DMS53 treated with DMSO at 0.1 percent for 48 hours (cell line): ENCODE data around the gene KDM5B.
A peak's percentile ranks its signal among the peaks of the same experiment; 100 is the strongest.
"Not testable (repeated sequence)": the region's sequence is repeated elsewhere in the genome, so short reads cannot be mapped to it uniquely, and the experiment has no call there.

ENCODE experiments used
- DNase-seq: peaks from one replicate; lab custom pipeline; 2025; ENCODE audit not compliant: unreplicated experiment; lab: John Stamatoyannopoulos, UW

The KDM5B gene

DNA sequence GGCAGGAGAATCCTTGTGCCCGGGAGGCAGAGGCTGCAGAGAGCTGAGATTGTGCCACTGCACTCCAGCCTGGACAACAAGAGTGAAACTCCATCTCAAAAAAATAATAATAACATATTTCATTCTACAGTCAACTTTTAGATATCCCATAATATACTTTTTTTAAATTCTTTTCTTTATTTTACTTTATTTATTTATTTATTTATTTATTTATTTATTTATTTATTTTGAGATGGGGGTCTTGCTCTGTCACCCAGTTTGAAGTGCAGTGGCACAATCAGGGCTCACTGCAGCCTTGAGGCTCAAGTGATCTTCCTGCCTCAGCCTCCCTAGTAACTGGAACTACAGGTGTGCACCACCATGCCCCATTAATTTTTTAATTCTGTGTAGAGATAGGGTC lies 94.0 kb downstream of the KDM5B start:
- DNase-seq: not testable (repeated sequence)

DNA sequence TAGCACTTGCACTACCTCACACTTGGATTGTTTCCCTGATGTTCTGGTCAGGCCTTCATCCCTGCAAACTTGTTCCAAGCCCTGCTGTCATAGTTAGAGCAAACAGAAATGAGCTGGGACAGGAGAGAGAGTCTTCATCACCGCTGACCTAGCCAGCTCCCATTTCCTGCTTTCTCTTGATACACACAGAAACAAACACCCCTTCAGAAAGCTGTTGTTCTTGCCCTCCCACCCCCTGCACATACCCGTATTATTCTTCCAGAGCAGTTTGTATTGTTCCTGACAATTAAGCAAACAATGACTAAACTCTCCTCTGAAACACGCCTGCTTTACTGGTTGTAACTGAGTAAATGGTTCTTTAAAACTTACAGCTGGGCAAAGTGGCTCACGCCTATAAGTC lies 95.1 kb downstream of the KDM5B start:
- DNase-seq: peak; percentile 97

DNA sequence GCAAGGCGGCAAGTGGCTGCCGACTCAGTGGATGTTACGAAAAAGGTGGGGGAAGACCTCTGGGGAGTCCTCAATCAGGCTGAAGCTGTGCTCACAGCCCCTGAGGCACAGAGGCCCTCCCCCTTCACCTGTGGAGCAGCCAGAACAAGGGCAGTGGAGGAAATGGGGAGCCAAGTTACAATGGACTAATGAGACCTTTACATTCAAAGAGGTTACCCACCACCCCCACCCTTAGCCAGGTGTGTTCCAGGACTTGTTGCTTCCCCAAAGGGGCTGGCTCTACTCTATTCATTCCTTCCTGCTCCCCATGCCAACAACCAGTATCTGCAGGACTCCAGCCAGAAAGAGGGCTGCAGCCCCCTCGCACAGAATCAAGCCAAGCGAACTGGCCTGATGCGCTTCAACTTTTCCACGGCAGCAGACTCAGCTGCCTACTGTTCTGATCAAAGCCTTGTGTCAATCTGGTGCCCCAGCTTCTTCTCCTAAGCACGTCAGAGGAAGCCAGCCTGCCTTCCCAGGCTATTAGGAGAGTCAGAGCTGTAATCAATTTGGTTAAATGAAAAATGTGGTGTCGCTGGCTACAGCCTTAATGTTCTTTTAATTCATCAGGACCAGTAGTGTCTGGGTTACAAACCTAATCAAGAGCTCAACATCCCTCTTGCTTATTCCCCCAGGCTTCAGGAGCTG lies 96.1 kb downstream of the KDM5B start:
- no peak for DNase-seq

DNA sequence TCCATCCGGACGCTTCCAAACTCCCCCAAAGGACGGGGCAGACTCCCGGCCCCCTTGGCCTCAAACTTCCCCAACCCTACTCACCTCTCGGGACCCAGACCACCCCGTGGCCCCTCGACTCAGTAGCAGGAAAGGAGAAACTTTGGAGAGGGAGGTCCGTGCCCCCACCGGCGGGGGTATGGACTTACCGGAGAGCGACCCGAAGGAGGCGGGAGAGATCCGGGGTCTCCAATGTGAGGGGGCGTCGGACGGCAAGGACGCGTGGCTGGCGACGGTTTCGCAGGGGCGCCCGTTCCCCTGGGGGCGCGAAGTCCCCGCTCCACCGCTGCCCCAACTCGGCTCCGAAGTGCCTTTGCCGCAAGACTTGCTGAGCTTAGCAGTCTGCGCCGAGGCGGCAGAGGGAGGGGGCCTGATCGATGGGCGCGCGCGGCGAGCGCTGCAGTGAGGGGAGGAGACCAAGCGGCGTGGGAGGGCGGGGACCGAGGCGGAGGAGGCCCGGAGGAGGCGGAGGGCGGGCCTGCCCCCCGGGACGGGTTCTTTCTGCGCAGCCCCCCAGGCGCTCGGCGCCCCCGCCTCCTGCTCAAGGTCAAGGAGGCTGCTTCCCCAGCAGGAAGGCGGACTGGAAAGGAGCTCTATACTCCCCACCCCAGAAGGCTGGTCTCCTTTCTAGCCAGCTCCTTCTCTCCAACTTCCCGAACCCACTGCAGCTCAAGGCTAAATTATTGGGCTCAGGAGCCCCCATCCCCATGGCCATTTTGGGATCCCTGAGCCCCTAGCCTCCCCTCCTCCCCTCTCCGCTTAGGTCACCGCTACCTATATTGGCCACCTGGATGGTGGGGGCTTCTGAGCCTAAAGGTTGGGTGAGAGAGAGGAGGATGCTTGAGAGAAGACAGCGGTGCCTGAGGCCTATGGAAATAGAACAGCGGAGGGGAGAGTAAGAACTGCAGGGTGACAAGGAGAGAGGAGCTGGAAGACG lies 97.9 kb downstream of the KDM5B start, which contains the start of gene SYT2:
Gene SYT2, minus strand, starts transcription at position 385 of the 976 bp plus-strand sequence. CDS start 104,682 bp downstream, outside the sequence.
- no peak for DNase-seq

DNA sequence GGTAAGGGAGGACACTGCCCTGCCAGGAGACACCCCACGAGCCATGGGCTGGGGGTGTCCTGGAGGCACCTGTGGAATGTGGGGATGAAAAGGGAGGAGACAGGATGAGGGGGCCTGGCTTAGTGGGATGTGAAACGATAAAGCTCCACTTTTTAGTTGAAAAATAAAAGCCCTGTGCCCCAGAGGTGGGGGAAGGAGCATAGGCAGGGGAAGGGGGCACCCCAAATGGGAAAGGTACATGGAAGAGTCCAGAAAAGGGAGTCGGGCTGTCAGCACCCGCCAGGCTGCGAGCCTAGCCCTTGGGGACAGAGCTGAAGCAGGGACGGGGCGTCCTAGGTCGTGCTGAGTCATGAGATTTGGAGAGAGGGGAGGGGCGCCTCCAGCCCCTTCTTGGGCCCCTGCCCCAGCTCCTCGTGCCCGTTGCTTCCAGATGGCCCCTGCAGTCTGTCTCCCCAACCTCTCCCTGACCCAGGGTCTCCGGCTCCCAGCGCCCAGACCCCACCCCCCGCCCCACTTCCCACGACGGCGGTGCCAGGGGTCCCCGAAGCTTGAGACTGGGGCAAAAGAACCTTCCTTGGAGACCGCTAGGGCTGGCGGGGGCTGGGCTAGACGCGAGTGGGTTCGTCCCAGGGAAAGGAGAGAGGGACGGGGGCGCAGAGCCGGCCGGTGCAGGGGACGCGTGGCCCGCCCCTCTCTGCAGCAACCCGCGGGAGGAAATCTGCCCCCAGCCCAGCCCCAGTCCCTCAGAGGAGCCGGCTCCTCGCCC lies 98.8 kb downstream of the KDM5B start:
- DNase-seq: no peak

DNA sequence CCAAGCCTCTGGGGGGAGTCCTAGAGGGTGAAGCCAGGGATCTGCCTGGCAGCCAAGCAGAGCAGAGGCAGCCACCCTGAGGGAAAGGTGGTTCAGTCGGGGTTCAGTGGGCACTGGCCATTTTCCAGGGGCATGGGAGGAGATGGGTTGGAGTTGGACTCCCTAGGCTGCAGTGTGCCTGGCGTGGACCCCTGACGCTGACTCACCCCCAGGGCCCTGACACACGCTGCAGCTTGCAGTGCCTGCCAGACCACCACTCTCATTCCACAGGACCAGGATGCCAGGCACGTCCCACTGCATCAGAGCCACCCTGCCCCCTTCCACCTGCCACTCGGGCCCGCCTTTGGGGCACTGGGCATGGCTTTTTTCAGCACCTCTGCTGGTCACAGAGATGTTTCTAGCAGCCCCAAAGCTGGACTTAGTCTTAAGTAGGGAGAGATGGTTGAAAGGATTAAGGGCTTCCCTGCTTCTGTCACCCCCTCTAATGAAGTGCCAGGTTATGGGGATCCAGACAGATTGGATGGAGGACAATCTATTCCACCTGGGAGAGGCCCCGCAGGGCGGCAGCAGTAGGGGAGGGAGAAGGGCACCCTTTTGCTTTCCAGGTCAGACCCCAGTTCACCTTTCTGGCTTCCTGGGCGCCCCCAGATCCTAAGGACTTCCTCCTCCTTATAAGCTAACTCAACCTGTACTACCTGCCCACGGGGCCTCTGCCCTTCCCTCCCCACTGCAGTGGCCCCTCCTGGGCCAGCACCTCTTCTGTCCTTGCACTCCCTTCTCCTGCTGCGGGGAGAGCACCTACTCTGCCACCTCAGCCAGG lies 99.6 kb downstream of the KDM5B start:
- no peak for DNase-seq

DNA sequence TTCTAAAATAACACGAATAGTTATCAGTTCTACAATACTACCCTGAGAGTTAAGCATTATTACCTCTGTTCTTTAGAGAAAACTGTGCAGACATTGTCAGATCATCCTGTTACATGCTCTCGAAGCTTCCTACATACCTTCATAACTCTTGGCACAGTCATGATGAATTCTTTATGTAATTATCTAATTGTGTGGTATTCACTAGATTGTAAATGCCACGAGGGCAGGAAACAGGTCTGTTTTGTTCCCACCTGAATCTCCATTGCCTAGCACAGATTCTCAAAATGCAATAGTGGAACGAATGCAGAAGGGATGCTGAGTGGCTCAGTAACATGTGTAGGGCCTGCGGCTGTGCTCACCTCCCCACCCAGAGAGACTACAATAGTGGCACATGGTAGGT lies 101.4 kb downstream of the KDM5B start:
- no peak for DNase-seq

DNA sequence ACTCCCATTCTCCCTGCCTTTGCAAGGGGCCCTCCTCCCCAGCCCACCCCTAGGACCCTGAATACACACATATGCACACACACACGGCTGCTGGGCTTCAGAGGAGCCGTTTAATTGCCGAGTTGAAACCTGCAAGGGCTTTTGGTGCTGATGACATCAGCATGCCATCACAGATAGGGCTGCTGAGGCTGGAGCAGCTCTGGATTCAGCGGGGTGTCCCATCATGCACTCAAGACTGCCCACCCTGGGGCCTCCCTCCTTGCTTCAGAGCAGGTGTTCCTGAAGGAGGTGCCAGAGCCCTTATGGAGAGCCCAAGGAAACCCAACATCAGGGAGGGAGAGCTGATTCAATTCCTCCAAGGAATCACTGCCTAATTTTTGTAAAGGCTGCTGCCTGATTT lies 103.6 kb downstream of the KDM5B start:
- DNase-seq: no peak

DNA sequence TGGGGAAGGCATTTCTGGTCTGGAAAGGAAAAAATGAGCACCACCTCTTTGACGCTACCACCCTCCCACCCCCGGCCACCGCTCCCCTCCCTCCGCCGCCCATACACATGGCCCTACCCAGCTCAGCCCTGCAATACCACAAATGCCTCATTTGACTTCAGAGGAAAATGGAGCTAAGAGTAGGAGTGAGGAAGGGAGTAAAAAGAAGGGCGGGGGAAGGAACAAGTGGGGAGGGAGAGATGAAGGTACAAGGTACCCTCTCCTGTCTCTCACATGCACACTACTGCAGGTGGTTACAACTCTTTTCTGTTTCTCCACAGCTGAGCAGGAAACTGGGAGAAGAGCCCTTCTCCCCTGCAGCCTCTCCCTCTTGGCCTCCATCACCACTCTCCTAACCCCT lies 105.0 kb downstream of the KDM5B start:
- DNase-seq: no peak

DNA sequence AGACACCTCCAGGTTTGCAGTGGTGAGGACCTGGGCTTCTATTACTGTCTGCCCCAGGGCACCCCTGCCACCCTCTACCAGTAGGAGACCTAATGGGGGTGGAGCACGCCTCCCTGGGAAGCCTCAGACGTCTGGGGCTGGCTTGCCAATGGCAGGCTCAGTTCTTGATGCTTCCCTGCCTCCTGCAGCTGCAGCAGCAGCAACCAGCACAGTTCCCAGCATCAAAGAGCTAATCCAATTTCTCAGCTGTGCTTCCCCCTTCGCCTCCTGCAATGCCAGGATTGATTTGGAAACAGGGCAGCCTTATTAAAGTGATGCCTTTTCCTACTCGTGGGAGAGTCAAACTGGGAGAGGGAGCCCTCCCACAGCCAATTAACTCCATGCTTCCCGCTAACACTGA lies 106.1 kb downstream of the KDM5B start:
- no peak for DNase-seq

DNA sequence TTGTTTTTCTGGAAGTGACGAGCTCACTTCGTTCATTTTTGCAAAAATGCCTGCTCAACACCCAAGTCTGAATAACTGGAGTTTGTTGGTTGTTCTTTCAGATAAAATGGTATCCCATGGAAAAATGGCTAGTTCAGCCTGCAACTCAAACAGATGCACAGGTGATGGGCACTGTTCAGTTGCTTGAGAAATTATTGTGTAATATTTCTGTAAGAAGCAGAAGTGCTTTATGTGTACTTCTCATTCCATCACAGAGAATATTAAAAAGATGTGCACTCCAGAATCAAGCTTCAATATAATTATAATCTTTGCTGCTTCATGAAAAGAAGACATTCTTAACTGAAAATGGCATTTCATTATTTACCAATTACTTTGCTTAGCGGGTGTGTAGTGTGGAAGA lies 107.0 kb downstream of the KDM5B start:
- no peak for DNase-seq

DNA sequence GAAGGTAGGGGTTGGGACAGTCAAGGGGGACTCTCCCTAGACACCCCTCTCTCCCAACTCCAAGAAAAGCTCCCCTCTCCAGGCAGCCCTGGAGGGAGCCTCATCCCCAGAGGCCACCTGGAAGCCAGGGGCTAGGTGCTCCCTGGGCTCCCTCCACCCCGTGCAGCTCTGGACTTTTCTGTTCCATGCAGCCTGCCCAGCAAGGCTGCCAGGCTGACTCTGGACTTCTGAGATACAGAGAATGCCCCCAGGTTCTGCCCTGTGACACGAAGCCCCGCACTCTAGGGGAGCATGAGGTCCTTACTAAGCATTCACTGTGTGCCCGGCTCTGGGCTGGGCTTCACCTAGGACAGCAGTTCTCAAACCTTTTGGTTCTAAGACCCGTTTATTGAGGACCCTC lies 108.2 kb downstream of the KDM5B start:
- DNase-seq: no peak

DNA sequence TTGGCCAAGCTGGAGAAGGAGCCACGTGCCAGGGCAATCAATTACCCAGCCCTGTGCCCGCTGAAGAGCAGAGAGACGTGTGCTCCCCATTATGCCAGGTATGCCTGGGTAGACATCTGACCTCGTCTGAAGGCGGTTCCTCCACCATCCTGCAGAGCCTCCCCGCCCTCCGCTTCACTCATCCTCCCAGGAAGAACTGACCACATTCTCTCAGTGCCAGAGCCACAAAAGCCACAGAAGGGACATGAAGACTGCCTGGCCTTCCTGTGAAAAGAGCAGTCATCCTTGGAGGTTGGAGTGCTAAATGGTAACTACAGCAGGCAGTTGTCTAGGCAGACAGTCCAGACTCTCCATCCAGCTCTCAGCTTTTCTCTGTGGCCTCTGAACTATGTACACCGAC lies 109.9 kb downstream of the KDM5B start:
- DNase-seq: no peak

DNA sequence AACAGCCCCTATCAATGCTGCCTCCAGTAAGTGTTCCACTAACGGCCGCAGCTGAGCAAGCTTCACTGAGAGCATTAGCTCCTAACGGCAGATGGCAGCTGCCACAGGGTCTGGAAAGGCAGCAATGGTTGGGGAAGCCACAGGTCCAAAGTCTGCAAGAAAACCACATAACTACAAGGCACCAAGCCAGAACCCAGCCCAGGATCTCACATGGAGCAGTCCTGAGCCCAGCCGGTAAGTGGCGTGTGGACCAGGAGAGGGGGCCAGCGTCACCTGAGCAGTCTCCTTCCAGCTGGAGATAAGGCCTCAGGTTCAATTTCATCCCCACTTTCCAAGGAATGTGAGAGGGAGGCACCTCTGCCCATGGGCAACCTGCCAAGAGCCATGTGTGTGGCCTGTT lies 111.2 kb downstream of the KDM5B start:
- no peak for DNase-seq

DNA sequence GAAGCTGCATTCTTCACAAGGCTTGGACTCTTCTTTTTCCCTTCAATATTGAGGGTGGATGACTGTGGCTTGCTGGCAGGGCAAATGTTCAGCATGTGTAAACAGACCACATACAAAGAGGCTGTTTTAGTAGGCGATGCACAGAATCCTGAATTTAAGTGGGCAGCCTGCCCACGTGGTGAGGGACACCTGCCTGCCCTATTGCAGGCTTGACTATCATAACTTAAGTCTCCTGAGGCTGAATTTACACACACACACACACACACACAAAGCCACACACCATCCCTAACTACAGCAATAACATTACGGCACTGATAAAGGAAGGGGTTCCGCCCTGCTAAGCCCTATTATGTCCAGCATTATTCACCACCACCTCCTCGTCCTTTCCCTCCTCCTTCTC lies 113.9 kb downstream of the KDM5B start:
- no peak for DNase-seq

DNA sequence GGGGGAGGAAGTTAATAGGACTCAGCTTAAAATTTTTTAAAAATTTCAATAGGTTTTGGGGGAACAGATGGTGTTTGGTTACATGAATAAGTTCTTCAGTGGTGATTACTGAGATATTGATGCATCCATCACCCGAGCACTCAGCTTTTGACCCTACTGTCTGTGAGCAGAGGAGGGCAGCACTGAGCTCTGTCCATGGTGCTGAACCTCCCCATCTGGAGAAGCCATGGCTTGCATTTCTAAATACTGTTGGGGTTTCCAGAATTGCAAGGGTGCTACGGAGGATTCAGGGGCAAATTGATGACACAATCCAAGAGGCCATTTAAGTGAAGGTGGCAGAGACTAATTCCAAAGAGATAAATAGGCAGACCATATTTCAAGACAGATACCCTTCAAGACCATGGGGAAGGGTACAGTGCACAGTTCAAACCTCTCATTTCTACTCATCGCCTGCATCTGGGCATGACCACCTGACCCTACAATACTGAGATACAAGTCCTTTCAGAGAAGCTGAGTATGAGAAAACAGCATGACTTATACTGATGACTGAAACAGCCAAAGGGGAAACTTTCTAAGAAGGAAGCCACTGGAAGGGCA lies 115.2 kb downstream of the KDM5B start:
- peak; percentile 56 for DNase-seq

DNA sequence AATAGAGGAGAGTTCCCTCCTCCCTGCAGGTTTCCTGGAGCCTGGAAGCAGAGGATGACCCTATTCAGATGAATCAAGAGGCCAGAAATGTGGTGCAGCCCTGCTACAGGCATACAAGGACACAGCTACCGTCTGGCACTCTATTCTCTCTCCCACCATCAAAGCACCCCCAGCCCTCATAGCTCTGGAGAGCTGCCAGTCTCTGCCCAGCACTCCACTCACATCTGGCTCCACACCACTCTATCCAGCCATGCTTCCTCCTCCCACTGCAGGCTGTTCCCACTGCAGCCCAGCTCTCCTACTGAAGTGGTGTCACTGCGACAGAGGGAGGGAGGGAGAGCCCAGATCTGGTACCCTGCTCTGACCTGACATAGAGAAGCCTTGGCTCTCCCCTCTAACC lies 116.4 kb downstream of the KDM5B start:
- peak; percentile 26 for DNase-seq

DNA sequence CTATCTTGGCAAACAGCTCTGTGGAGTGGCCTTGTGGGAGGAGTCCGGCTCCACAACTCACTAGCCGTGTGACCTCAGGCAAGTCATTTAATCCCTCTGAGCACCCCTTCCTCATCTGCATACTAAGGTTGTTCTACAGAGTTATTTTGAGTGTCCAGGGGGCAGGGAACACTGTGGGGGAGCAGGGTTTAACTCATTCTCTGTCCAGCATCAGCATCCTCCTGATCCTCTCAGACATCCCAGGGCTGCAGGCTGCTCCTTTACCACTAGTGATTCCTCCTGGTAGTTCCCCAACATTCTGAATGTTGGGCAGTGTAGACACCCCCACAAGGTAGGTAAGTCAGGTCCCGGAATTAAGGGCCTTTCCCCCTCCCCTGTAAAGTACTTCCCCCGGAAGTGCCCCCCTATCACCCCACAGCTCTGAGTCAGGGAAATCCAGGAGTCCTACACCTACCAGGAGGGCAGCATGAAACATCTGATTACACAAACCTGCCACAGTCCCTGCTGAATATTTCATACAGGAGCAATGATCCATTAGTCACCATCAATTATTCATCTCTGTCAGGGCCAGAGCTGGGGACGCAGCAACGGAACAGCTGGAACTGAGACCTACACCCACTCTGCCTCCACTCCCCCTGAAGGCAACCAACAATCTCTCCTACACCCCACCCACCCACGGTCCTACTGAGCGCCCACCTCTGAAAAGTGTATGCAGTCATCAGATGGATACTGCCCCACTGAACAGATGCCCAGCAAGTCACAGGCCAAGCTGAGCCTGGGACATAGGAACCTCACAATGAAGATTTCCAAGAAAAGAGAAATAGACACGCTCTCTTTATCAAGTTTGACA lies 118.5 kb downstream of the KDM5B start:
- no peak for DNase-seq

DNA sequence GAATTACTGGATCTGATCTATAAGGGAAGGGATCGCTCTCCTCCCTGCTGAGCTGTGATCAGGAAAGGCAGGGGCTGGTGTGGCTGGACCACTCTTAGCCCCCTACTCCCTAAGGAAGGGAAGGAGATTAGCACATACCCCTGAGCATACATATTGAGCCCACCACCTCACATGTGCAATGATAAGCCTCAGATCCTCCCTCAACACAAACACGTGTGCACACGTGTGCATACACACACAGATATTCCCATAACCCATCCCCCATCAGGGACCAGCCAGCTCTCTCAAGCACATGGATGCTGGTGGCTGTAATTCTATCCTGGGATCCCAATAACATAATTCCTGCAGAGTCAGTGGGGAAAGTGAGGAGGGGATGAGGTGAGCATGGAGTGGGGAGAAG lies 119.1 kb downstream of the KDM5B start:
- DNase-seq: no peak
